Endothelial cell (in vitro differentiated cells): ENCODE results near the gene NT5DC1. TPM values are rescaled to one million over a fixed set of nuclear protein-coding genes. Genes with fewer than 3 reads are reported as not detected.

Experiments used
- DNase-seq: peaks from one replicate; pipeline ENCODE4 v3.0.0; 2021; ENCODE audit warnings: low spot score
- H3K27ac Mint-ChIP-seq: one replicate; pipeline ENCODE4 v1.8.0; 2021; ENCODE audit warnings: mixed read lengths, inconsistent platforms; ENCODE audit not compliant: unreplicated experiment
- H3K27me3 Mint-ChIP-seq: one replicate; pipeline ENCODE4 v1.8.0; 2021; ENCODE audit warnings: mild to moderate bottlenecking, moderate library complexity, mixed read lengths, inconsistent platforms; ENCODE audit not compliant: unreplicated experiment
- H3K36me3 Mint-ChIP-seq: one replicate; pipeline ENCODE4 v1.8.0; 2021; ENCODE audit warnings: mild to moderate bottlenecking, low read depth, mixed read lengths, inconsistent platforms; ENCODE audit not compliant: unreplicated experiment
- H3K4me1 Mint-ChIP-seq: one replicate; pipeline ENCODE4 v1.8.0; 2021; ENCODE audit warnings: mild to moderate bottlenecking, mixed read lengths, inconsistent platforms; ENCODE audit not compliant: unreplicated experiment
- H3K4me3 Mint-ChIP-seq: one replicate; pipeline ENCODE4 v1.8.0; 2021; ENCODE audit warnings: mild to moderate bottlenecking, mixed read lengths, inconsistent platforms; ENCODE audit not compliant: unreplicated experiment
- H3K9me3 Mint-ChIP-seq: one replicate; pipeline ENCODE4 v1.8.0; 2021; ENCODE audit warnings: mixed read lengths, inconsistent platforms; ENCODE audit not compliant: unreplicated experiment
- CTCF ChIP-seq: fragments of 200-600 bp; sonication (generic); IDR thresholded peaks from one replicate; pipeline ENCODE4 v1.5.0; 2021; ENCODE audit warnings: antibody characterized with exemption; ENCODE audit not compliant: unreplicated experiment
- total RNA-seq: library from RNA; stranded (reverse); fragmentation: NEBNext Ultra II Directional; extraction: Animal tissue kit (Norgen Biotek cat#: 25700); gene quantifications from one replicate; pipeline ENCODE4 v1.2.1, GENCODE V29; 2021; ENCODE audit not compliant: unreplicated experiment

The NT5DC1 gene
- total RNA-seq, 1 donor from 2014 or later, result 33.9 TPM

- DNase-seq, result no peak
- Mint-ChIP-seq H3K36me3 (peaks cover 8% of the 10 kb centered on the region), H3K9me3 (no peaks in the 10 kb centered on the region), H3K27me3 (no peaks in the 10 kb centered on the region), H3K4me3 (no peak overlapping the region), H3K4me1 (no peaks in the 10 kb centered on the region), H3K27ac (no peak overlapping the region)
- no peak for TF ChIP-seq CTCF
These were observed 73.3 kb downstream of the NT5DC1 start for GRCh38 chr6:116173928-116174327.

GRCh38 chr6:116175344-116175743, 74.7 kb downstream of the NT5DC1 start:
- no peak for DNase-seq

GRCh38 chr6:116176596-116176995, 75.9 kb downstream of the NT5DC1 start:
- TF ChIP-seq CTCF, result no peak
- no peak overlapping the region for H3K27ac Mint-ChIP-seq
- no peak for DNase-seq
- H3K4me3 Mint-ChIP-seq, result no peak overlapping the region
- no peaks in the 10 kb centered on the region for H3K9me3 Mint-ChIP-seq
- peaks cover 8% of the 10 kb centered on the region for H3K36me3 Mint-ChIP-seq
- no peaks in the 10 kb centered on the region for H3K4me1 Mint-ChIP-seq
- no peaks in the 10 kb centered on the region for H3K27me3 Mint-ChIP-seq

More at GRCh38 chr6:116175344-116175743, 74.7 kb downstream of the NT5DC1 start:
- H3K4me1 Mint-ChIP-seq, result no peaks in the 10 kb centered on the region
- H3K9me3 Mint-ChIP-seq, result no peaks in the 10 kb centered on the region
- H3K4me3 Mint-ChIP-seq, result no peak overlapping the region
- H3K27ac Mint-ChIP-seq, result no peak overlapping the region
- H3K36me3 Mint-ChIP-seq, result peaks cover 8% of the 10 kb centered on the region
- no peak for TF ChIP-seq CTCF
- no peaks in the 10 kb centered on the region for H3K27me3 Mint-ChIP-seq

- H3K4me1 Mint-ChIP-seq, result no peaks in the 10 kb centered on the region
- no peaks in the 10 kb centered on the region for H3K27me3 Mint-ChIP-seq
- TF ChIP-seq CTCF, result no peak
- DNase-seq, result no peak
- peaks cover 5% of the 10 kb centered on the region for H3K36me3 Mint-ChIP-seq
- H3K9me3 Mint-ChIP-seq, result peaks cover 6% of the 10 kb centered on the region
- H3K27ac Mint-ChIP-seq, result no peak overlapping the region
- no peak overlapping the region for H3K4me3 Mint-ChIP-seq
These were observed 79.7 kb downstream of the NT5DC1 start for GRCh38 chr6:116180375-116180774.

- no peaks in the 10 kb centered on the region for H3K9me3 Mint-ChIP-seq
- TF ChIP-seq CTCF, result no peak
- no peaks in the 10 kb centered on the region for H3K27me3 Mint-ChIP-seq
- no peaks in the 10 kb centered on the region for H3K36me3 Mint-ChIP-seq
- no peak overlapping the region for H3K4me3 Mint-ChIP-seq
- DNase-seq, result no peak
- peaks cover 10% of the 10 kb centered on the region for H3K4me1 Mint-ChIP-seq
- no peak overlapping the region for H3K27ac Mint-ChIP-seq
These were observed 88.8 kb downstream of the NT5DC1 start for GRCh38 chr6:116189472-116189871.
